ENCODE measurements around the gene TAS2R39.
"Not testable (repeated sequence)": the region's sequence is repeated elsewhere in the genome, so short reads cannot be mapped to it uniquely, and the experiment has no call there.

Gene TAS2R39

GRCh38 chr7:143183024-143183423, at the start of gene TAS2R39:
Gene TAS2R39, plus strand, starts transcription at chr7:143183419. Its CDS starts 0 bp downstream, at chr7:143183419.
- no peak for DNase-seq (ENCODE audit: low read depth, low spot score)

- DNase-seq (ENCODE audit: low read depth, low spot score), result no peak
Observed at GRCh38 chr7:143147070-143147469, 36.1 kb upstream of the TAS2R39 start.

- no peak for DNase-seq (ENCODE audit: low read depth, low spot score)
Observed at GRCh38 chr7:143148050-143148449, 35.2 kb upstream of the TAS2R39 start.

GRCh38 chr7:143148651-143149050, 34.6 kb upstream of the TAS2R39 start:
- DNase-seq (ENCODE audit: low read depth, low spot score), result no peak

GRCh38 chr7:143150696-143151095, 32.5 kb upstream of the TAS2R39 start:
- DNase-seq (ENCODE audit: low read depth, low spot score), result not testable (repeated sequence)

- DNase-seq (ENCODE audit: low read depth, low spot score), result not testable (repeated sequence)
Observed at GRCh38 chr7:143158617-143159016, 24.6 kb upstream of the TAS2R39 start.

- no peak for DNase-seq (ENCODE audit: low read depth, low spot score)
Observed at GRCh38 chr7:143171697-143172096, 11.5 kb upstream of the TAS2R39 start.

GRCh38 chr7:143172354-143172753, 10.9 kb upstream of the TAS2R39 start:
- DNase-seq (ENCODE audit: low read depth, low spot score), result no peak

- DNase-seq (ENCODE audit: low read depth, low spot score), result no peak
Observed at GRCh38 chr7:143176128-143176527, 7.1 kb upstream of the TAS2R39 start.

GRCh38 chr7:143177374-143178119, 5.7 kb upstream of the TAS2R39 start:
- no peak for DNase-seq (ENCODE audit: low read depth, low spot score)

- not testable (repeated sequence) for DNase-seq (ENCODE audit: low read depth, low spot score)
Observed at GRCh38 chr7:143180771-143181170, 2.4 kb upstream of the TAS2R39 start.

GRCh38 chr7:143181349-143181748, 1.9 kb upstream of the TAS2R39 start:
- DNase-seq (ENCODE audit: low read depth, low spot score), result no peak

- DNase-seq (ENCODE audit: low read depth, low spot score), result no peak
Observed at GRCh38 chr7:143185551-143185950, 2.3 kb downstream of the TAS2R39 start.

- DNase-seq (ENCODE audit: low read depth, low spot score), result no peak
Observed at GRCh38 chr7:143188994-143189393, 5.8 kb downstream of the TAS2R39 start.

GRCh38 chr7:143193880-143194279, 10.7 kb downstream of the TAS2R39 start:
- DNase-seq (ENCODE audit: low read depth, low spot score), result no peak

GRCh38 chr7:143199040-143199439, 15.8 kb downstream of the TAS2R39 start:
- no peak for DNase-seq (ENCODE audit: low read depth, low spot score)

GRCh38 chr7:143202161-143202560, 18.9 kb downstream of the TAS2R39 start:
- no peak for DNase-seq (ENCODE audit: low read depth, low spot score)

- DNase-seq (ENCODE audit: low read depth, low spot score), result no peak
Observed at GRCh38 chr7:143203386-143203785, 20.2 kb downstream of the TAS2R39 start.

- no peak for DNase-seq (ENCODE audit: low read depth, low spot score)
Observed at GRCh38 chr7:143205560-143206293, 22.5 kb downstream of the TAS2R39 start.

- DNase-seq (ENCODE audit: low read depth, low spot score), result no peak
Observed at GRCh38 chr7:143210541-143210940, 27.3 kb downstream of the TAS2R39 start.

- DNase-seq (ENCODE audit: low read depth, low spot score), result not testable (repeated sequence)
Observed at GRCh38 chr7:143213478-143213877, 30.3 kb downstream of the TAS2R39 start.

GRCh38 chr7:143214789-143215679, 31.8 kb downstream of the TAS2R39 start:
- peak; percentile 24 for DNase-seq (ENCODE audit: low read depth, low spot score)
